Breast epithelium (tissue), 4 donors: ENCODE results near the gene D2HGDH. TPM values are rescaled to one million over a fixed set of nuclear protein-coding genes. Genes with fewer than 3 reads are reported as not detected.
"Not testable (repeated sequence)": the region's sequence is repeated elsewhere in the genome, so short reads cannot be mapped to it uniquely, and the experiment has no call there.

Experiments
- DNase-seq, 2 donors: peaks; one replicate each; pipeline ENCODE4 v3.0.0-alpha.2; 2019; ENCODE audit warnings: low spot score in 2 of 2
- H3K27ac ChIP-seq, 2 donors: fragments of 200-600 bp; sonication (generic) in 1 of 2; one replicate each; pipeline ENCODE4 v1.5.1; 2016 to 2019; ENCODE audit warnings: mild to moderate bottlenecking in 1 of 2
- H3K27me3 ChIP-seq, 2 donors: fragments of 200-600 bp; sonication (generic) in 1 of 2; one replicate each; pipeline versions ENCODE4 v1.5.1 to v1.6.0; 2017 to 2019; ENCODE audit warnings: control low read depth in 1 of 2, mild to moderate bottlenecking in 1 of 2
- H3K36me3 ChIP-seq: fragments of 200-600 bp; one replicate; pipeline ENCODE4 v1.5.1; 2019
- H3K4me1 ChIP-seq, 2 donors: fragments of 200-600 bp; sonication (generic); one replicate each; pipeline ENCODE4 v1.5.1; 2016 to 2019; ENCODE audit warnings: control low read depth in 1 of 2
- H3K4me3 ChIP-seq, 3 donors: fragments of 200-600 bp; sonication (generic); 1 replicate in 2 of 3; 2 replicates in 1 of 3; pipeline ENCODE4 v1.5.1; 2016 to 2019; ENCODE audit warnings: mild to moderate bottlenecking in 3 of 3, moderate library complexity in 2 of 3
- H3K9me3 ChIP-seq, 2 donors: fragments of 200-600 bp; sonication (generic) in 1 of 2; one replicate each; pipeline ENCODE4 v1.5.1; 2016 to 2019; ENCODE audit warnings: control low read depth in 1 of 2
- POLR2A ChIP-seq: fragments of 450-650 bp; IDR thresholded peaks from one replicate; pipeline ENCODE4 v1.6.1; 2016; ENCODE audit warnings: antibody characterized with exemption, mild to moderate bottlenecking, moderate library complexity
- POLR2AphosphoS5 ChIP-seq, 3 donors: sonication (generic); formaldehyde crosslinking; IDR thresholded peaks; one replicate each; pipeline ENCODE4 v1.6.1; 2017; ENCODE audit warnings: antibody characterized with exemption in 3 of 3
- intact Hi-C: fragments of 100-400 bp; cut with DNase I; formaldehyde crosslinking; loops from one replicate; pipeline ENCODE4 v1.15.1; 2023; ENCODE audit warnings: low total_unique reads
- total RNA-seq, 3 donors: library from RNA; depleted of rRNA; stranded (reverse); fragments of >200 nt; gene quantifications; one replicate each; pipeline ENCODE4 v1.1.0, GENCODE V29; 2016
- TF ChIP-seq, protein P1 (sequence below), 3 donors: fragments of 450-650 bp; IDR thresholded peaks; one replicate each; pipeline ENCODE4 v1.5.1; 2016 to 2017; ENCODE audit warnings: antibody characterized with exemption in 3 of 3, mild to moderate bottlenecking in 3 of 3, moderate library complexity in 3 of 3

D2HGDH gene
- total RNA-seq, 3 donors from 2014 or later, result 16.3 to 29.2 (median 22.2) TPM

- Histone ChIP-seq H3K9me3 (no peaks in the 10 kb centered on the region), H3K27ac (no peak overlapping the region), H3K4me3 (no peak overlapping the region), H3K4me1 (no peaks in the 10 kb centered on the region), H3K36me3 (peaks cover 3% of the 10 kb centered on the region), H3K27me3 (no peaks in the 10 kb centered on the region)
- no peak for DNase-seq
- TF ChIP-seq POLR2A, result no peak
- no peak for TF ChIP-seq POLR2AphosphoS5 (IDR thresholded peaks at IDR 0.05)
- TF ChIP-seq, protein P1, sequence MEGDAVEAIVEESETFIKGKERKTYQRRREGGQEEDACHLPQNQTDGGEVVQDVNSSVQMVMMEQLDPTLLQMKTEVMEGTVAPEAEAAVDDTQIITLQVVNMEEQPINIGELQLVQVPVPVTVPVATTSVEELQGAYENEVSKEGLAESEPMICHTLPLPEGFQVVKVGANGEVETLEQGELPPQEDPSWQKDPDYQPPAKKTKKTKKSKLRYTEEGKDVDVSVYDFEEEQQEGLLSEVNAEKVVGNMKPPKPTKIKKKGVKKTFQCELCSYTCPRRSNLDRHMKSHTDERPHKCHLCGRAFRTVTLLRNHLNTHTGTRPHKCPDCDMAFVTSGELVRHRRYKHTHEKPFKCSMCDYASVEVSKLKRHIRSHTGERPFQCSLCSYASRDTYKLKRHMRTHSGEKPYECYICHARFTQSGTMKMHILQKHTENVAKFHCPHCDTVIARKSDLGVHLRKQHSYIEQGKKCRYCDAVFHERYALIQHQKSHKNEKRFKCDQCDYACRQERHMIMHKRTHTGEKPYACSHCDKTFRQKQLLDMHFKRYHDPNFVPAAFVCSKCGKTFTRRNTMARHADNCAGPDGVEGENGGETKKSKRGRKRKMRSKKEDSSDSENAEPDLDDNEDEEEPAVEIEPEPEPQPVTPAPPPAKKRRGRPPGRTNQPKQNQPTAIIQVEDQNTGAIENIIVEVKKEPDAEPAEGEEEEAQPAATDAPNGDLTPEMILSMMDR (IDR thresholded peaks at IDR 0.05), result no peak
- intact Hi-C loops, result no loop called here
Measured at GRCh38 chr2:241753493-241753892, 19.1 kb downstream of the D2HGDH start.

DNA sequence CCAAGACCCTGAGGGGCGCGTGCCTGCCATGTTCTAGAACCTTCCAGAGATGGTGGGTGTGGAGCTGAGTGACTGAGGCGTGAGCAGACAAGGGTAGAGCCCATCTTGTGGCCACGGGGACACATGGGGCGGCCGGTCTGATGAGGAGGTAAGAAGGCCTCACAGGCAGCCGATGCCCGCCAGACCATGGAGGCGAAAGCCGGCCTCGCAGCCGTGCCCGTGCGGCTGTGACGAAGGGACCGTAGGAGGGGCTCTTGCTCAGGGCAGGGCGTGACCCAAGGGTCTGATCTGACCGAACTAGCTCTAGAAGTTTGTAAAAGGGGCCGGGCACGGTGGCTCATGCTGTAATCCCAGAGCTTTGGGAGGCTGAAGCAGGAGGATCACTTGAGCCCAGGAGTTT lies 19.6 kb downstream of the D2HGDH start:
- peaks cover 3% of the 10 kb centered on the region for H3K36me3 ChIP-seq
- TF ChIP-seq, protein P1 (IDR thresholded peaks at IDR 0.05), result no peak
- TF ChIP-seq POLR2A, result no peak
- TF ChIP-seq POLR2AphosphoS5 (IDR thresholded peaks at IDR 0.05), result no peak
- H3K4me1 ChIP-seq, result no peaks in the 10 kb centered on the region
- H3K27ac ChIP-seq, result no peak overlapping the region
- no peak overlapping the region for H3K4me3 ChIP-seq
- no peaks in the 10 kb centered on the region for H3K9me3 ChIP-seq
- intact Hi-C loops, result no loop called here
- no peaks in the 10 kb centered on the region for H3K27me3 ChIP-seq
- no peak for DNase-seq

DNA sequence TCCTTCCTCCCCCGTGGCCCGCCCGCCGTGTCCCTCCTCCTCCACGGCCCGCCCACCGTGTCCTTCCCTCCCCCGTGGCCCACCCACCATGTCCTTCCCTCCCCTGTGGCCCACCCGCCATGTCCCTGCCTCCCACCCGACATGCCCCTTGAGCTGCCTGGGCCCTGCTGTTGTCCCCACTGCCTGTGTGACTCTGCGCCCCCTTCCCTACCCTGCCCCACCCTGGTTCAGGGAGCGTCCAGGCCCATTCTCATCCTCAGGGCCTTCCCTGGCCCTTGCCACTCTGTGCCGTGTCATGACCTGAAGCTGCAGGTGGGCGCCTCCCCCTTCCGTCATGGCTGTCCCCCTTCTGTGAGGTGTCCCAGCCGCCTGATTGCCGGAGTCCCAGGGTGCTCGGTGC lies 20.7 kb downstream of the D2HGDH start:
- H3K4me1 ChIP-seq, result no peaks in the 10 kb centered on the region
- no peak for TF ChIP-seq POLR2AphosphoS5 (IDR thresholded peaks at IDR 0.05)
- TF ChIP-seq, protein P1 (IDR thresholded peaks at IDR 0.05), result no peak
- no peak for TF ChIP-seq POLR2A
- H3K27me3 ChIP-seq, result no peaks in the 10 kb centered on the region
- intact Hi-C loops, result loop anchor here (1.0 kb wide), 1 partner anchor 19 kb away; no protein-coding TSS in a partner anchor
- H3K4me3 ChIP-seq, result no peak overlapping the region
- peaks cover 3% of the 10 kb centered on the region for H3K36me3 ChIP-seq
- no peak overlapping the region for H3K27ac ChIP-seq
- no peak for DNase-seq
- H3K9me3 ChIP-seq, result no peaks in the 10 kb centered on the region

GRCh38 chr2:241755777-241756176 lies 21.3 kb downstream of the D2HGDH start:
- DNase-seq, result no peak
- intact Hi-C loops, result loop anchor here (1.0 kb wide), 1 partner anchor 19 kb away; no protein-coding TSS in a partner anchor
- Histone ChIP-seq H3K27ac (no peak overlapping the region), H3K4me1 (no peaks in the 10 kb centered on the region), H3K27me3 (no peaks in the 10 kb centered on the region), H3K36me3 (peaks cover 3% of the 10 kb centered on the region), H3K9me3 (no peaks in the 10 kb centered on the region), H3K4me3 (no peak overlapping the region)
- TF ChIP-seq POLR2AphosphoS5 (IDR thresholded peaks at IDR 0.05) (no peak), POLR2A (no peak)
- TF ChIP-seq, protein P1 (IDR thresholded peaks at IDR 0.05), result no peak

- no peaks in the 10 kb centered on the region for H3K4me1 ChIP-seq
- peaks cover 3% of the 10 kb centered on the region for H3K36me3 ChIP-seq
Measured at GRCh38 chr2:241759067-241759807, 24.8 kb downstream of the D2HGDH start.

GRCh38 chr2:241759893-241760292 lies 25.5 kb downstream of the D2HGDH start:
- H3K4me3 ChIP-seq, DNase-seq, H3K27ac ChIP-seq, H3K27me3 ChIP-seq, H3K4me1 ChIP-seq, H3K36me3 ChIP-seq, H3K9me3 ChIP-seq, intact Hi-C loops: not testable (repeated sequence)

More at GRCh38 chr2:241759067-241759807, 24.8 kb downstream of the D2HGDH start:
- Histone ChIP-seq H3K27ac (no peak overlapping the region), H3K27me3 (no peaks in the 10 kb centered on the region), H3K4me3 (no peak overlapping the region), H3K9me3 (no peaks in the 10 kb centered on the region)
- intact Hi-C loops, result no loop called here
- DNase-seq, result no peak
- TF ChIP-seq POLR2A, result no peak
- TF ChIP-seq, protein P1 (IDR thresholded peaks at IDR 0.05), result no peak
- no peak for TF ChIP-seq POLR2AphosphoS5 (IDR thresholded peaks at IDR 0.05)
